Progenitor cell of endocrine pancreas (in vitro differentiated cells): ENCODE measurements around the gene GGT5. TPM values are rescaled to one million over a fixed set of nuclear protein-coding genes. Genes with fewer than 3 reads are reported as not detected.
"Not testable (repeated sequence)": the region's sequence is repeated elsewhere in the genome, so short reads cannot be mapped to it uniquely, and the experiment has no call there.

Experiments used
- DNase-seq: peaks from one replicate; pipeline ENCODE4 v3.0.0; 2021; ENCODE audit warnings: low spot score; ENCODE audit not compliant: unreplicated experiment
- H3K27ac Mint-ChIP-seq: 2 replicates; pipeline ENCODE4 v1.8.0; 2021; ENCODE audit warnings: mild to moderate bottlenecking, moderate library complexity, mixed read lengths
- H3K27me3 Mint-ChIP-seq: 2 replicates; pipeline ENCODE4 v1.8.0; 2021; ENCODE audit warnings: mixed read lengths
- H3K36me3 Mint-ChIP-seq: 2 replicates; pipeline ENCODE4 v1.8.0; 2022; ENCODE audit warnings: mixed read lengths; ENCODE audit not compliant: insufficient read depth
- H3K4me1 Mint-ChIP-seq: 2 replicates; pipeline ENCODE4 v1.8.0; 2021; ENCODE audit warnings: low read depth, mixed read lengths
- H3K4me3 Mint-ChIP-seq: 2 replicates; pipeline ENCODE4 v1.8.0; 2021; ENCODE audit warnings: low read depth, mild to moderate bottlenecking, moderate library complexity, mixed read lengths
- H3K9me3 Mint-ChIP-seq: 2 replicates; pipeline ENCODE4 v1.8.0; 2021; ENCODE audit warnings: low read depth, mixed read lengths
- total RNA-seq: library from RNA; stranded (reverse); gene quantifications from 2 replicates; pipeline ENCODE4 v1.2.1, GENCODE V29; 2021
- TF ChIP-seq, protein P1 (sequence below): fragments of 200-600 bp; sonication (generic); IDR thresholded peaks from one replicate; pipeline ENCODE4 v1.5.0; 2021; ENCODE audit warnings: antibody characterized with exemption, mild to moderate bottlenecking; ENCODE audit not compliant: unreplicated experiment

Gene GGT5
- total RNA-seq, 1 donor from 2014 or later, result not detected

DNA sequence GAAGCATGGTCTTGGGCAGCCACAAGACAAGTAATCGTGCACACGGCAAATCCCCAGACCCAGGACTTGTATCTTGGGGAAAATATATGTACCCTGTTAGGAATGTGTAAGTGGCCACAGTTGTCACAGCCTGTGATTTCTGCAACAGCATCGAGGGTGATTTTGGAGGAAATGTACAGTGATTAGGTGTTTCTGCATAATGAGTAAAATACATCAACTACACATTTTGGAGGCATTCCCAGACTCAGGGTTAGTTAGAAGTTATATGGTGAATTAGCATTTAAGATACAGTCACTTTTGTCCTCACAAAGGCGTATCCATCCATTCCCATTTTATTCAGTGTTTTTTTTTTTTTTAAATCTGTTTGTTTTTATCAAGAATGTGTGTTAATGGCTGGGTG is 35.2 kb downstream of the GGT5 start:
- H3K4me1 Mint-ChIP-seq, result peaks cover 18% of the 10 kb centered on the region
- no peak overlapping the region for H3K4me3 Mint-ChIP-seq
- no peaks in the 10 kb centered on the region for H3K27me3 Mint-ChIP-seq
- H3K27ac Mint-ChIP-seq, result no peak overlapping the region
- H3K9me3 Mint-ChIP-seq, result peaks cover 10% of the 10 kb centered on the region
- DNase-seq, result no peak
- TF ChIP-seq, protein P1, sequence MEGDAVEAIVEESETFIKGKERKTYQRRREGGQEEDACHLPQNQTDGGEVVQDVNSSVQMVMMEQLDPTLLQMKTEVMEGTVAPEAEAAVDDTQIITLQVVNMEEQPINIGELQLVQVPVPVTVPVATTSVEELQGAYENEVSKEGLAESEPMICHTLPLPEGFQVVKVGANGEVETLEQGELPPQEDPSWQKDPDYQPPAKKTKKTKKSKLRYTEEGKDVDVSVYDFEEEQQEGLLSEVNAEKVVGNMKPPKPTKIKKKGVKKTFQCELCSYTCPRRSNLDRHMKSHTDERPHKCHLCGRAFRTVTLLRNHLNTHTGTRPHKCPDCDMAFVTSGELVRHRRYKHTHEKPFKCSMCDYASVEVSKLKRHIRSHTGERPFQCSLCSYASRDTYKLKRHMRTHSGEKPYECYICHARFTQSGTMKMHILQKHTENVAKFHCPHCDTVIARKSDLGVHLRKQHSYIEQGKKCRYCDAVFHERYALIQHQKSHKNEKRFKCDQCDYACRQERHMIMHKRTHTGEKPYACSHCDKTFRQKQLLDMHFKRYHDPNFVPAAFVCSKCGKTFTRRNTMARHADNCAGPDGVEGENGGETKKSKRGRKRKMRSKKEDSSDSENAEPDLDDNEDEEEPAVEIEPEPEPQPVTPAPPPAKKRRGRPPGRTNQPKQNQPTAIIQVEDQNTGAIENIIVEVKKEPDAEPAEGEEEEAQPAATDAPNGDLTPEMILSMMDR, result no peak
- H3K36me3 Mint-ChIP-seq, result no peaks in the 10 kb centered on the region

DNA sequence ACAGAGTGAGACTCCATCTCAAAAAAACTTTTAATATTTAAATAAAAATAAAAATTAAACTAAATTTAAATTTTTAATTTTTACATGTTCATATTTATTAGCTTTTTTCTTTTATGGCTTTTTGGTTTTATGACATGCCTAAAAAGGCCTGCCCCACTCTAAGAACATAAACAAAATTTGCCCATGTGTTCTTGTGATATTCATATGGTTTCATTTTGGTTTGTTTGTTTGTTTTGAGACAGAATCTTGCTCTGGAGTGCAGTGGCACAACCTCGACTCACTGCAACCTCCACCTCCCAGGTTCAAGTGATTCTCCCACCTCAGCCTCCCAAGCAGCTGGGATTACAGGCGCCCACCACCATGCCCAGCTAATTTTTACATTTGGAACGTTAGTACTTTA is 35.9 kb downstream of the GGT5 start:
- Mint-ChIP-seq H3K9me3 (peaks cover 15% of the 10 kb centered on the region), H3K4me3 (no peak overlapping the region), H3K4me1 (peaks cover 16% of the 10 kb centered on the region), H3K27ac (no peak overlapping the region), H3K27me3 (no peaks in the 10 kb centered on the region), H3K36me3 (no peaks in the 10 kb centered on the region)
- TF ChIP-seq, protein P1, result no peak
- no peak for DNase-seq

DNA sequence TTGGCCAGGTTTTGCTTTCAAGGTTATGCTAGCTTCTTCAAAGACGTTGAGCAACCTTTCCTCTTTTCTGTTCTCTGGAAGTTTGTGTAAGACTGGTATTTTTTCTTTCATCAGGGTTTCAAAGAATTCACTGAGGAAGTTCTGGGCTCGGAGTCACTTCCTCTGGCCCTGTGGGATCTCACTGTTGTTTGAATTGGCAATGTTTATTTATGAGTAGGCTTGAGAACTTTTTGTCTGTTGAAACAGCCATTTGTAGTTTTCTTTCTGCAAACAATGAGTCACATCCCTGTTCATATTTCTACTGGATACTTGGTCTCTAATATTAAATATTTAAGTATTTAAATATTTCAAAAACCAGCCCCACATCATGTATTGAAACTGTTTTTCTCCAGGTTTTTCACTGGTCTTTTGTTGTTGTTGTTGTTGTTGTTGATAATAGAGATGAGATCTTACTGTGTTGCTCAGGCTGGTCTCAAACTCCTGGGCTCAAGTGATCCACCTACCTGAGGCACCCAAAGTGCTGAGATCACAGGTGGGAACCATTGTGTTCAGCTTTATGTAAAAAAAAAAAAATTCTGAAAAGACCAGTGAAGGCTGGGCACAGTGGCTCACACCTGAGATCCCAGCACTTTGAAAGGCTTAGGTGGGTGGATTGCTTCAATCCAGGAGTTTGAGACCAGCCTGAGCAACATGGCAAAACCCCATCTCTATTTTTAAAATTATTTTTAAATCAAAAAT is 36.7 kb downstream of the GGT5 start:
- H3K4me1 Mint-ChIP-seq, result peaks cover 16% of the 10 kb centered on the region
- no peak for DNase-seq
- H3K27me3 Mint-ChIP-seq, result no peaks in the 10 kb centered on the region
- H3K9me3 Mint-ChIP-seq, result peaks cover 17% of the 10 kb centered on the region
- H3K27ac Mint-ChIP-seq, result no peak overlapping the region
- TF ChIP-seq, protein P1, result no peak
- no peaks in the 10 kb centered on the region for H3K36me3 Mint-ChIP-seq
- H3K4me3 Mint-ChIP-seq, result no peak overlapping the region

- TF ChIP-seq, protein P1, result no peak
- Mint-ChIP-seq H3K9me3 (peaks cover 17% of the 10 kb centered on the region), H3K27ac (no peak overlapping the region), H3K4me3 (no peak overlapping the region), H3K4me1 (peaks cover 16% of the 10 kb centered on the region), H3K36me3 (no peaks in the 10 kb centered on the region), H3K27me3 (no peaks in the 10 kb centered on the region)
- no peak for DNase-seq
Observed at GRCh38 chr22:24207264-24208011, 37.4 kb downstream of the GGT5 start.

DNA sequence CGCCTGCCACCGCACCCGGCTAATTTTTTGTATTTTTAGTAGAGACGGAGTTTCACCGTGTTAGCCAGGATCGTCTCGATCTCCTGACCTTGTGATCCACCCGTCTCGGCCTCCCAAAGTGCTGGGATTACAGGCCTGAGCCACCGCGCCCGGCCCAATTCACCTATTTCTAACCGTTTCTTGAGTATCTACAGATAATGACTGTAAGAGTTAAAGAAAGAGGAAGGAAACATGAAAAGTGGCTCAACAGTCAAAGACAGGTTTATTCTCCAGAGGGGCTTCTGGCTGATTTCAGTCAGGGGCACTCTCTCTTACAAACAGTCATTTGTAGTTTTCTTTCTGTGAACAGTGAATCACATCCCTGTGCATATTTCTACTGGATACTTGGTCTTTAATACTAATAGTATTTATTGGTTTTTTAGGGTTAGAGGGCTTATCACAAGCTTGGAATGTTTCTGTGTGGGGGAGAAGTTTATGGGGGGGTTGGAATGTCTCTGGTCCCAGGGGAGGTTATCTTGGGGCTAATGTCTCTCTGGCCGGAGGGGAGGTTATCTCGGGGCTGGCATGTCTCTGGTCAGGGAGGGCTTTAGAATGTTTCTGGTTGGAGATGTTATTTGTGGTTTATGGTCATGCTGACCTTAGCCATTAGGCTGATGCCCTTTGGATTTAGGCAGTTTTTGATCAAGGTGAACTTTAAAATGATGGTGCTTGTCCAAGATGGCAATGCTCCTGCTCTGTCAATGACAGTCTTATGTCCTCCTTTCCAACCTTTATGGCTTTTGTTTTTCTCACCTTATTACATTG is 38.2 kb downstream of the GGT5 start:
- H3K9me3 Mint-ChIP-seq, result peaks cover 17% of the 10 kb centered on the region
- H3K27me3 Mint-ChIP-seq, DNase-seq, H3K36me3 Mint-ChIP-seq, H3K4me3 Mint-ChIP-seq: not testable (repeated sequence)
- H3K4me1 Mint-ChIP-seq, result peaks cover 18% of the 10 kb centered on the region
- H3K27ac Mint-ChIP-seq, result peak overlapping the region; percentile 7
